CD4-positive, alpha-beta T cell (primary cell): ENCODE measurements around the gene SELE. TPM values are rescaled to one million over a fixed set of nuclear protein-coding genes. Genes with fewer than 3 reads are reported as not detected.

Source experiments
- ATAC-seq: fragments of 200-7000 bp; cut with Tn5 transposase; one replicate; pipeline ENCODE4 v1.10.0; 2022; ENCODE audit warnings: mild to moderate bottlenecking; ENCODE audit not compliant: poor library complexity
- CTCF ChIA-PET: fragments of 350-600 bp; sonication (Branson Sonifier 250); formaldehyde crosslinking; loops from one replicate; lab custom pipeline; 2021; ENCODE audit warnings: antibody characterized with exemption, inconsistent platforms; lab: Charles Lee
- POLR2A ChIA-PET: fragments of 350-600 bp; sonication (Branson Sonifier 250); formaldehyde crosslinking; loops from one replicate; lab custom pipeline; 2021; ENCODE audit warnings: antibody characterized with exemption, inconsistent platforms; lab: Charles Lee
- DNase-seq, 14 experiments: peaks; one replicate each; pipeline ENCODE4 v3.0.0-alpha.2; 2013 to 2020; ENCODE audit warnings: mixed read lengths in 2 of 14
- H3K27ac ChIP-seq, 2 donors: one replicate each; pipeline versions ENCODE4 v1.5.1 to v1.7.0; 2013; ENCODE audit warnings: low read length in 2 of 2, low read depth in 1 of 2, mild to moderate bottlenecking in 1 of 2
- H3K27me3 ChIP-seq, 2 experiments: 1 replicate in 1 of 2; 2 replicates in 1 of 2; pipeline versions ENCODE4 v1.6.1 to v1.7.0; 2013; ENCODE audit warnings: low read length in 2 of 2, control low read depth in 1 of 2, mild to moderate bottlenecking in 1 of 2, moderate library complexity in 1 of 2; ENCODE audit not compliant: insufficient read depth in 2 of 2, control insufficient read depth in 1 of 2
- H3K36me3 ChIP-seq: one replicate; pipeline ENCODE4 v1.6.1; 2013; ENCODE audit warnings: low read length, control low read depth; ENCODE audit not compliant: insufficient read depth
- H3K4me1 ChIP-seq: one replicate; pipeline ENCODE4 v1.6.1; 2013; ENCODE audit warnings: low read length, control low read depth; ENCODE audit not compliant: insufficient read depth
- H3K4me3 ChIP-seq: one replicate; pipeline ENCODE4 v1.5.1; 2013; ENCODE audit warnings: mild to moderate bottlenecking, low read length, moderate library complexity
- H3K9me3 ChIP-seq, 2 experiments: 1 replicate in 1 of 2; 2 replicates in 1 of 2; pipeline versions ENCODE4 v1.6.1 to v1.7.0; 2013; ENCODE audit warnings: low read length in 2 of 2, mild to moderate bottlenecking in 2 of 2, control low read depth in 1 of 2, moderate library complexity in 1 of 2; ENCODE audit not compliant: control insufficient read depth in 1 of 2, insufficient read depth in 1 of 2
- H3K27ac Mint-ChIP-seq: one replicate; pipeline ENCODE4 v1.8.0; 2020; ENCODE audit warnings: mixed read lengths
- H3K27me3 Mint-ChIP-seq: one replicate; pipeline ENCODE4 v1.8.0; 2021; ENCODE audit warnings: mixed read lengths
- H3K36me3 Mint-ChIP-seq: one replicate; pipeline ENCODE4 v1.8.0; 2021; ENCODE audit warnings: low read depth, mixed read lengths
- H3K4me1 Mint-ChIP-seq: one replicate; pipeline ENCODE4 v1.8.0; 2021; ENCODE audit warnings: low read depth, mixed read lengths
- H3K4me3 Mint-ChIP-seq: one replicate; pipeline ENCODE4 v1.8.0; 2020; ENCODE audit warnings: mild to moderate bottlenecking, mixed read lengths
- H3K9me3 Mint-ChIP-seq: one replicate; pipeline ENCODE4 v1.8.0; 2020; ENCODE audit warnings: mixed read lengths
- intact Hi-C, 2 experiments: fragments of 100-400 bp; cut with DNase I in 1 of 2; cut with micrococcal nuclease in 1 of 2; formaldehyde crosslinking; loops; one replicate each; pipeline versions ENCODE4 v1.15.1 to v1.9.0; 2023 to 2025; cut with DNase I, micrococcal nuclease
- total RNA-seq, 174 experiments: library from RNA in 2 of 174; stranded (reverse) in 2 of 174; gene quantifications; one replicate each; pipeline ENCODE4 v1.2.3 and lab custom pipeline; 2021 to 2026
- TF ChIP-seq, protein P1 (sequence below): fragments of 200-600 bp; IDR thresholded peaks from one replicate; pipeline ENCODE4 v1.8.0; 2022; ENCODE audit warnings: antibody characterized with exemption, mild to moderate bottlenecking

SELE gene
- total RNA-seq, 2 experiments from 2014 or later: not detected

GRCh38 chr1:169739980-169740379 is 6.1 kb upstream of the SELE start:
- no peak for ATAC-seq
- intact Hi-C loops: no loop called here
- peaks cover 0 to 12% of the 10 kb centered on the region in 2 experiments for H3K27me3 ChIP-seq
- CTCF ChIA-PET: interaction anchor here (0.6 kb wide), 1 partner anchor 9 kb away, joined by 3 read pairs; no protein-coding TSS in a partner anchor
- peaks cover 15% of the 10 kb centered on the region for H3K27me3 Mint-ChIP-seq
- H3K4me1 Mint-ChIP-seq: no peaks in the 10 kb centered on the region
- H3K36me3 ChIP-seq: no peaks in the 10 kb centered on the region
- DNase-seq: no peak
- H3K4me1 ChIP-seq: no peaks in the 10 kb centered on the region
- H3K36me3 Mint-ChIP-seq: no peaks in the 10 kb centered on the region
- H3K27ac ChIP-seq: no peak overlapping the region
- POLR2A ChIA-PET: no interaction called here
- TF ChIP-seq, protein P1, sequence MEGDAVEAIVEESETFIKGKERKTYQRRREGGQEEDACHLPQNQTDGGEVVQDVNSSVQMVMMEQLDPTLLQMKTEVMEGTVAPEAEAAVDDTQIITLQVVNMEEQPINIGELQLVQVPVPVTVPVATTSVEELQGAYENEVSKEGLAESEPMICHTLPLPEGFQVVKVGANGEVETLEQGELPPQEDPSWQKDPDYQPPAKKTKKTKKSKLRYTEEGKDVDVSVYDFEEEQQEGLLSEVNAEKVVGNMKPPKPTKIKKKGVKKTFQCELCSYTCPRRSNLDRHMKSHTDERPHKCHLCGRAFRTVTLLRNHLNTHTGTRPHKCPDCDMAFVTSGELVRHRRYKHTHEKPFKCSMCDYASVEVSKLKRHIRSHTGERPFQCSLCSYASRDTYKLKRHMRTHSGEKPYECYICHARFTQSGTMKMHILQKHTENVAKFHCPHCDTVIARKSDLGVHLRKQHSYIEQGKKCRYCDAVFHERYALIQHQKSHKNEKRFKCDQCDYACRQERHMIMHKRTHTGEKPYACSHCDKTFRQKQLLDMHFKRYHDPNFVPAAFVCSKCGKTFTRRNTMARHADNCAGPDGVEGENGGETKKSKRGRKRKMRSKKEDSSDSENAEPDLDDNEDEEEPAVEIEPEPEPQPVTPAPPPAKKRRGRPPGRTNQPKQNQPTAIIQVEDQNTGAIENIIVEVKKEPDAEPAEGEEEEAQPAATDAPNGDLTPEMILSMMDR: no peak
- H3K4me3 ChIP-seq: no peak overlapping the region
- H3K9me3 ChIP-seq: no peaks in the 10 kb centered on the region
- H3K4me3 Mint-ChIP-seq: no peak overlapping the region
- no peak overlapping the region for H3K27ac Mint-ChIP-seq
- no peaks in the 10 kb centered on the region for H3K9me3 Mint-ChIP-seq

DNA sequence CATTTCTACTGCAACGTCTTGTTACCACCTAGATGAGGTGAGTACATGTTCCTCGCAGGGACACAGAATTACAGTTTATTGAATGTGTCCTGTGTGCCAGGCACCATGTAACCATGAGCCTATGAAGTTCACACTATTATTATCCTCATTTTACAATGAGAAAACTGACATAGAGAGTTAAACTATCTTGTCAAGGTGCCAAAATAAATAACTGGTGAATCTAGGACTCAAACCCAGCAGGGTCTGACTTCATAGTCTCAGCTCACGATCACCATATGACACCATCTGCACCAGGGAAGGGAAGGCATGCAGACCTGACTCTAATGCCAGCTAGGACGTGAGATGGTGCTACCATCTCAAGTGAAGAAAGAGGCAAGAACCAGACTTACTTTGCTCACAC is 2.4 kb downstream of the SELE start:
- no peak overlapping the region for H3K27ac ChIP-seq
- no peaks in the 10 kb centered on the region for H3K36me3 ChIP-seq
- Mint-ChIP-seq H3K27me3 (peaks cover 10% of the 10 kb centered on the region), H3K36me3 (no peaks in the 10 kb centered on the region), H3K4me1 (no peaks in the 10 kb centered on the region), H3K27ac (no peak overlapping the region), H3K4me3 (no peak overlapping the region), H3K9me3 (no peaks in the 10 kb centered on the region)
- intact Hi-C loops: no loop called here
- DNase-seq (no peak), ATAC-seq (no peak)
- POLR2A ChIA-PET: no interaction called here
- no peaks in the 10 kb centered on the region for H3K4me1 ChIP-seq
- H3K4me3 ChIP-seq: no peak overlapping the region
- CTCF ChIA-PET: no interaction called here
- peaks cover 0 to 9% of the 10 kb centered on the region in 2 experiments for H3K27me3 ChIP-seq
- TF ChIP-seq, protein P1: no peak
- no peaks in the 10 kb centered on the region for H3K9me3 ChIP-seq

DNA sequence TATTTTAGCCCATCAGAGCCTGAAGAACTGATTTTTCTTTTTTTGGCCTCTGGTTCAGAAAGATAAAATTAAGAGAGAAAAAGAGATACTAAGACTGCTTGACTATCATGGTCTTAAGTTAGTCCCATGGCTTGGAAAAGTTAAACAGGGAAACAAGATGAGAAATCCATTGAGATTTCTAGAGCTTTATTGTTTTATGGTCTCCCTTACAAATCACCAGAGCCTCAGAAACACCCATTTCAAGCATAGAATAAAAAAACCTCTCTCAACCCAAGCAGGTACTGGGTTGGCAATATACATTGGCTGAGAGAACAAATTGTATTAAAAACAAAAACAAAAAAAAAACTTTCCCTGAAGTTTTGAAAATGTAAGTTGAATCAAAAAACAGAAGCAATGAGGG is 3.9 kb downstream of the SELE start:
- POLR2A ChIA-PET: no interaction called here
- Mint-ChIP-seq H3K9me3 (no peaks in the 10 kb centered on the region), H3K36me3 (no peaks in the 10 kb centered on the region), H3K27me3 (peaks cover 5% of the 10 kb centered on the region), H3K27ac (no peak overlapping the region), H3K4me3 (no peak overlapping the region), H3K4me1 (no peaks in the 10 kb centered on the region)
- TF ChIP-seq, protein P1: no peak
- no peaks in the 10 kb centered on the region for H3K36me3 ChIP-seq
- H3K9me3 ChIP-seq: no peaks in the 10 kb centered on the region
- CTCF ChIA-PET: no interaction called here
- DNase-seq: no peak
- no peak for ATAC-seq
- peaks cover 0 to 9% of the 10 kb centered on the region in 2 experiments for H3K27me3 ChIP-seq
- H3K4me3 ChIP-seq: no peak overlapping the region
- intact Hi-C loops: no loop called here
- H3K27ac ChIP-seq: no peak overlapping the region
- H3K4me1 ChIP-seq: no peaks in the 10 kb centered on the region
